IPS-NIHi11 (cell line): Measurements from ENCODE around the gene CNTNAP2.

ENCODE experiments used
- DNase-seq: peaks from one replicate; pipeline ENCODE4 v3.0.0; 2012; ENCODE audit warnings: mixed read lengths, low spot score

Gene CNTNAP2

DNA sequence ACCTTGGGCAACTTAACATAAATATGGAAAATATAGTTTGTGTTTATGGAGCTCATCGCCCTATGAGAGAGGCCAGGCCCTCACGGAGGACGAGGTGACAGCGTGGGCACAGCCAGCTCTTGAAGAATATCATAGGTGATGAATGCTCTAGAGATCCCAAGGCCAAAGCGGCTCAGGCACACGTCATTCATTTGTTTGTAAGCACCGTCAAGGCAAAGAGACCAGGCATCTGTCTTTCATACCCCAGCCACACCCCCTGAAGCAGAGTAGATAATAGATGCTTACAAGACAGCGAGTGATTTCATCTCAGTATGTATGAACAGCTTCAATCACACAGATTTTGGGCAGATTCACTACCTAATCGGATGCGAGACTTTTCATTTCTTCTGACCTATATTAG is 2231.9 kb downstream of the CNTNAP2 start:
- no peak for DNase-seq

- no peak for DNase-seq
Measured at GRCh38 chr7:148356303-148356702, 2239.7 kb downstream of the CNTNAP2 start.

DNA sequence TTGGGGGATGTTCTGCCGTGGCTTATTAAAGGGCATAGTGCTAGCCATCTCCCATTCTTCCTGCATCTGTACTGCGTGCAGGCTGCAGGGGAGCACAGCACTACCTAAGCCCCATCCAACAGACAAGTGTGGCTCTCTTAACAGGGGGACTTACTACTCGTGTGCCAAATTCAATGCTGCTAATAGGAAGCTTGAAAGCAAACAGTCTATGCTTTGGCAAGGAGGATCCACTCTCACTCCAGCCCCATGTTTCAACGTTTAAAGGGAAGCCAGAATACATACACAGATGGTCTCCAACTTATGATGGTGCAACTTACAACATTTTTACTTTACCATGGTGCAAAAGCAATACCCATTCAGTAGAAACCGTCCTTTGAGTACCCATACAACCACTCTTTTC is 2245.9 kb downstream of the CNTNAP2 start:
- no peak for DNase-seq

GRCh38 chr7:148367731-148368475 is 2251.3 kb downstream of the CNTNAP2 start:
- no peak for DNase-seq

DNA sequence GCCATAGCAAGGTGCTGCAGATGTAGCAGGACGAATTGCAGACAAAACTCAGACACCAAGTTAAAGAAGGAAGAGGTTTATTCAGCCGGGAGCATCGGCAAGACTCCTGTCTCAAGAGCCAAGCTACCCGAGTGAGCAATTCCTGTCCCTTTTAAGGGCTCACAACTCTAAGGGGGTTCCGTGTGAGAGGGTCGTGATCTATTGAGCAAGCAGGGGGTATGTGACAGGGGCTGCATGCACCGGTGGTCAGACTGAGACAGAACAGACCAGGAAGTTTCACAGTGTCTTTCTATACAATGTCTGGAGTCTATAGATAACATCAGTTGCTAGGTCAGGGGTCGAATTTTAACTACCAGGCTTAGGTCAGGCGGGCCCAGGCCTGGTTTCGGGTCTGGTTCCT is 2252.0 kb downstream of the CNTNAP2 start:
- no peak for DNase-seq

GRCh38 chr7:148371280-148371937 is 2254.8 kb downstream of the CNTNAP2 start:
- DNase-seq, result no peak

DNA sequence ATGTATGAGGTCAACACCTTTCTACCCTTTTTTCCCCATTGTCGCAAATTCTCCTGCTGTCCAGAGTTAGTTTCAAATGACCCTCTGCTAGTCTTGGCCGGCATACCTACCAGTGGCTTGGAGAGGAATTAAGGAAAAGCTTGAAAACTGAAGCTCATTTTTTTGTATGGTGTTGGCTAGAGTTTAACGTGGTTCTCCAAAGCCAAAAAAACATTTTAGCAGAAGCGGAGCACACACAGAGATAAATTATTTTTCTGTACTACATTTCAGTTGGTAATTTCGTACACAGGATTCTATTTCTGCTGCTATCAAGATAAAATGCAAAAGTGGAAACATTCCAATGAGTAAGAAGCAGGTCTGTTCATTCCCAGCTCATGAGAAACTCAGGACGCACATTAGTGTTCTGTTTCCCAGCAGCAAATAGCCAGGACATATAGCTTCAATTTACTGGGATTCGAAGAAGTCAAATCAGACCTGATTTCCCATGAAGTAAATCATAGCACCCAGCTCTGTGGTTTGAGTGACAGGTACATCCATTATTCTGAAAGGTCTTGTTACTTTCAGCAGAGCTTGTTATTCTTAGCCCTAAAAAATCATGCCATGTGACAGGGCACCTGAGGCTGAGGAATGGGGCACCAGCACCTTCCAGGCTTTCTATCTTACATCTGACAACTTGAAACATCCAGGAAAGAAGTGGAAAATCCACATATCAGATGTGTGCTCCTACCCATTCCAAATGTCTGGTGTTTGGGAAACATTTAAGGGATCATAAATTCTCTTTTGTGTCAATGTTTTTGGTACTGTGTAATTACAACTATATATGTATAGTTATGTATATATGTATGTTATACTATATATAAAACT is 2258.0 kb downstream of the CNTNAP2 start:
- DNase-seq, result no peak

DNA sequence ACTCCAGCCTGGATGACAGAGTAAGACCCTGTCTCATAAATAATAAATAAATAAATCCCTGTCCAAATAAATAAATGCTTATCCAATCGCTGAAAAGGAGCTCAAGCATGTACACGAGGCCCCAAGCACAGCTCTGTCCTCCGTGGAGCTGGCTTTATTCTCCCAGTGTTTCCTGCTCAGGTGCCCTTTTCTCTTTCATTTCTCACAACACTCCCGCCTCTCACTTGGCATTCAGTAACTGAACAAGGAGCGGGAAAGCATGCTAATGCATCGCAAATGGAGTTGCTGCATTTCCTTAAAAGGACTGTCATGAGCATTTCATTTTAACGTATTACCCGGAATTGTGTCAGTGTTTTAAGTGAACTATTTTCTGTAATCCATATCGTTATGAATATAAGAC is 2263.1 kb downstream of the CNTNAP2 start:
- DNase-seq, result no peak

GRCh38 chr7:148380596-148381419 is 2264.2 kb downstream of the CNTNAP2 start:
- DNase-seq, result no peak

DNA sequence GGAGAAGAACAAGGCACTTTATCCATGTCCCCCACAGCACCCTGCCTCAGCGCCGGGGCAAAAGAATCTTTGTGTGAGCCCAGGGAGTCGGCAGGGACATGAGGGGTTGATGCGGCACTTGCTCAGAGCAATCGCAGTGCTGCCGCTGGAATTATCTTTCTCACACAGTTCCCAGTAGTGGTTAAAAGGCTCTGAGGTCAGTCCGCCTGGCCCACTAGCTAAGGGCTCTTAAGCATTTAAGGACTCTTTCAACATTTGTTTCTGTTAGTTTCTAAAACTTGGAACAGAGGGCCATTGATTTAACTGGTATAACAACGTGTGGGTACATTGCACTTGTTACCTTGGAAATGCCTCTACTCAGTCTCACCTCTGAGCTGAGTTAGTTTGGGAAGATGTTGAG is 2266.0 kb downstream of the CNTNAP2 start:
- DNase-seq, result no peak

- DNase-seq, result no peak
Measured at GRCh38 chr7:148383651-148384050, 2267.1 kb downstream of the CNTNAP2 start.

- no peak for DNase-seq
Measured at GRCh38 chr7:148385009-148385682, 2268.5 kb downstream of the CNTNAP2 start.

DNA sequence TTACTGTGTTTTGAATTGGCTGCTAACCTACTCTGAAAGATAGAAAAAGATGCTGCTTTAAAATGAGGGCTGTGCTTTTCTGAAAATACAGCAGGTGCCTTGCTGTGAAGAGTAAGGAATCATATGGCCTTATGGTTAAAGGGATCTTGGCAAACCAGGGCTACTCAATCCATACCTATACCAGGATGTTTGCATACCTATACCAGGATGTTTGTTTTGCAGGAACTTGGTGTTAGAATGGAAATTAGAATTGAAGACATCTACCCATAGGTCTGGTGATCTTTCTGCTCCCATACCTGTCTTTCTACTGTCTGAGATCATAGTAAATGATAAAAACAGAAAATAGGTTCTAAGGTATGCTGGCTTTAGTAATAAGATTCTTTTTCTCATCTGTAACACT is 2273.8 kb downstream of the CNTNAP2 start:
- no peak for DNase-seq

GRCh38 chr7:148391591-148391990 is 2275.0 kb downstream of the CNTNAP2 start:
- no peak for DNase-seq

GRCh38 chr7:148394582-148394981 is 2278.0 kb downstream of the CNTNAP2 start:
- DNase-seq, result no peak

DNA sequence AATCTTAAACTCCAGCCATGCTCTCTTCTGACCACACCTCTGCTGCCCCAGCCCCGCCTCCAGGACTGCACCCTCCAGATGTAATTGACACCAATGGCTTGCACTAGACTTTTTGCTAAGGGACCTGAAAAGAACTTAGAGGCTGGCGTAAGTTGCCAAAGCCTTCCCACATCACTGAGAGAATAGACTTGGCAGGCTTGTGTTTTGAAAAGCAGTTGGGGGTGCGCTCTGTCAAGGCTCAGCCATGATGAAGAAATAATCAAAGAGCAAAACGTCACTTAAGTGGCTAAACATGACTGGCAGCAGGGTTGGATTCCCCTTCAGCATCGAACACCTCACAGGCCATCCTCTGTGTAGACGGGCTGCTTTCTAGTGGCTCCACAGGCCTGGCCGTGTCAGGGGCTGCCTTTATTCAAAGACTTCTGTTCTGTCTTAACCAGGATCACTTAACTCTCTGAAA is 2278.8 kb downstream of the CNTNAP2 start:
- peak; percentile 37 for DNase-seq

DNA sequence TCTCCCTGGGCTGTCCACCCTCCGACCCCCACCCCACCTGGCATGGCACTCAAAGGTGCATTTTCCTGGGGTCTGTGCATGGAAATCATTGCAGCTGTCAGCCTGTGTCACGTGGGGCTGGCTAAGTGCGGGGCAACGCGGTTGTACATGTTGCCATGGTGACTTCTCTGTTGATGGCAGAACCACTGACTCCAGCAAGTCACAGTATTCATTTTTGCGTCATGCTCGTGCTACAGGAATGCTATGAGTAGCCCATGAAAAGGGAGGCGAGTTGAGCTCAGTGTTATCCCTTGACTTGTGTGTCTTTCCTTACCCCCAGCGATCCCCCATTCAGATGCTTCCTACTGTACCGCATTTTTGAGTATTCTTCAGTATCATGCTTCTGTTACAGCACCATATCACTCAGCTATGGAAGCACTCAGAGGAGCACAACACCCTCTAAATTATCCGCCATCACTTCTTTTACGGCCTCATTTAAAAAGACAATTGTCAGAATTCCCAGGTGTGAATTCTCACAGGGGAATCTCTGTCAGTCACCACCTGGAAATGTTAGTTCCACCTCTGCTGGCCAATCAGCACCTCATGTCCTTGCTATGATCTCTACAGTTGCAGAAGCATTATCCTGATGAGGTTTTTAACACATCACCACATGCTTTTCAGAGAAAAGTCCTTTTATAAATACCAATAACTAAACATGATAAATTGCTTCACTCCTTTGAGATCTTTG is 2279.6 kb downstream of the CNTNAP2 start:
- DNase-seq, result peak; percentile 19

DNA sequence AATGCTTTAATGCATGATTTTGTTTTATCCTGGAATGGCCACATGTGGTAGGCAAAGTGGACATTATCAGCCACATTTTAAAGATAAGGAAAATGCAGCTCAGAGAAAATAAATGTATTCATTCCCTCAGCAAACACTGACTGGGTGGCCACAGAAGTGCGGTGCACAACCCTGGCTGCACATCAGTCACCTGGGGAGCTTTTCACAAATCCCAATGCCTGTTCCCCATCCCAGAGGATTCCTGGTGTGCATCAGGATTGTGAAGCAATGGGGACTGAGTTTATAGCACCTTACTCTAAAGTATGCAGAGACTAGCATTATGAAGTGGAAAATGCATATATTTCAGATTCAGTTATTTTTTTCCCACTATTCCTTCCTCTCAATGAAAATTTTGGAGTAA is 2280.5 kb downstream of the CNTNAP2 start:
- no peak for DNase-seq

DNA sequence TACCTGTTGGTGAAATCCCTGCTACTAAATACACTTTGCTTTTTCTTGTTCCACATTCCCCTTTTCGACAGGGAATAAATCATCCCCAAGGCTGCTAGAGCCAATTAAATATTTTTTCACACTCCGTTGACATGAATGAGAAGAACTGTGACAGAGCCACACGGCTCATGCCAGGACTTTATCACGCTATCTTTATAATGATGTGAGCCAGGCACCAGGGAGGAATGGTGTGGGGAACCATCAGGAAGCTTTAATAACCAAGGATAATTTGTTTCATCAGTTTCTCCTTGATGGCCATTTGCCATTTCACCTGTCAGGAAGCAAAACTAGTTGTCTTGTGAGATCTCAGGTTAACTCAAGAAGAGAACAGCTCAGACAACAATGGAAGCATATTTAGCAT is 2280.9 kb downstream of the CNTNAP2 start:
- no peak for DNase-seq

DNA sequence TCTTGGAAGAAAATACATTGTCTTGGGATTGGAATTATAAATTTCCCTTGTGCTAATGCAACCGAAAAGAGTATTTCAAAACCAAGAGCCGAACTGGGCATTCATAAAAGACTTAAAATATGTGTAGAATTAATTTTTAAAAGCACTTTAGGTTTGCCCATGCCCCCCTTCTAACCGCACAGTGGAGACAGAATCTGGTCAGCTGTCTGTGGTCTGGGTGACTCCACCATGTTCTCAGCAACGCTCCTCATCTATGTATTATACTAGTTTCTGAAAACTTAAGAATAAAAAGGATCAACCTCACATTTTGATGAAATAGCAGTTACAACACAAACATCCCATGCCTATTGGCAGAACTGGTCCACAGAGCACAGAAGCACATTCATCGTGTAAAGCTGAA is 2281.4 kb downstream of the CNTNAP2 start:
- no peak for DNase-seq
